PC-3 (cell line): ENCODE data around the gene FBXO34.

ENCODE experiments used
- CTCF ChIP-seq: fragments of 300-600 bp; sonication (generic); conservative IDR thresholded peaks from 2 replicates; pipeline ENCODE4 v1.5.1; 2017; ENCODE audit warnings: antibody characterized with exemption, low read depth, mild to moderate bottlenecking, low read length
- EZH2phosphoT487 ChIP-seq: fragments of 300-600 bp; sonication (generic); IDR thresholded peaks from 2 replicates; pipeline ENCODE4 v1.6.1; 2018; ENCODE audit warnings: mild to moderate bottlenecking, antibody characterized with exemption, low read length, borderline replicate concordance

DNA sequence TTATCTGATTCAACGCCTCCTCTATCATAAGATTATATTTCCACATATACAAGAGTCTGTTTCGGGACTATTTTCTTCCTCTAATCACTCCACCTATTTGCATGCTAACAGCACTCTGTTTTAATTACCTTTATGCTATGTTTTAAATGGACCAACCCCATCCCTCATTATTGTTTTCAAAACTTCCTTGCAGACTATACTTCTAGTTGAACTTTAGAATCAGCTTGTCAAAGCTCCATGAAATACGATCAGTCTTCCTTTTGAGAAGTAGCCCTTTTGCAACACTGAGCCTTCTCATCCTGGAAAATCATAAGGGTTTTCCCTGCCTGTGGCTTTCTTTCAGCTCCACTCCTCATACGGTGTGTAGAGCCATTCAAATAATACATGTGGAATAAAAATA is 103.5 kb downstream of the FBXO34 start:
- TF ChIP-seq CTCF, result no peak
- no peak for TF ChIP-seq EZH2phosphoT487
